HG02840 (cell line): ENCODE data around the gene SPRR2F.
"Not testable (repeated sequence)": the region's sequence is repeated elsewhere in the genome, so short reads cannot be mapped to it uniquely, and the experiment has no call there.

Experiments
- ATAC-seq: cut with Tn5 transposase; IDR thresholded peaks from one replicate; pipeline ENCODE4 v1.9.1; 2021; ENCODE audit warnings: mild to moderate bottlenecking, moderate library complexity, moderate number of reproducible peaks; ENCODE audit not compliant: unreplicated experiment, low FRiP score

Gene SPRR2F

GRCh38 chr1:153113416-153113815 lies at the start of gene SPRR2F:
SPRR2F (minus strand) TSS chr1:153113516; CDS start chr1:153112733, 783 bp downstream.
- ATAC-seq: no peak

- no peak for ATAC-seq
Observed at GRCh38 chr1:153155541-153155940, 42.2 kb upstream of the SPRR2F start.

- ATAC-seq: no peak
Observed at GRCh38 chr1:153152481-153152880, 39.2 kb upstream of the SPRR2F start.

GRCh38 chr1:153150846-153151245 lies 37.5 kb upstream of the SPRR2F start, which contains the start of gene SPRR2G:
SPRR2G (minus strand) TSS chr1:153150890; CDS start chr1:153150110, 780 bp downstream.
- ATAC-seq: no peak

- ATAC-seq: no peak
Observed at GRCh38 chr1:153141377-153141776, 28.1 kb upstream of the SPRR2F start.

GRCh38 chr1:153140484-153140883 lies 27.2 kb upstream of the SPRR2F start:
- no peak for ATAC-seq

GRCh38 chr1:153133743-153134142 lies 20.4 kb upstream of the SPRR2F start:
- ATAC-seq: no peak

- ATAC-seq: no peak
Observed at GRCh38 chr1:153133267-153133666, 20.0 kb upstream of the SPRR2F start.

GRCh38 chr1:153128688-153129087 lies 15.4 kb upstream of the SPRR2F start:
- not testable (repeated sequence) for ATAC-seq

- ATAC-seq: no peak
Observed at GRCh38 chr1:153127296-153127695, 14.0 kb upstream of the SPRR2F start.

- no peak for ATAC-seq
Observed at GRCh38 chr1:153125536-153125935, 12.2 kb upstream of the SPRR2F start.

GRCh38 chr1:153123793-153124192 lies 10.5 kb upstream of the SPRR2F start:
- ATAC-seq: not testable (repeated sequence)

GRCh38 chr1:153122831-153123421 lies 9.6 kb upstream of the SPRR2F start:
- ATAC-seq: no peak

GRCh38 chr1:153120945-153121344 lies 7.6 kb upstream of the SPRR2F start:
- ATAC-seq: no peak

GRCh38 chr1:153119491-153119971 lies 6.2 kb upstream of the SPRR2F start:
- ATAC-seq: no peak

- not testable (repeated sequence) for ATAC-seq
Observed at GRCh38 chr1:153115264-153115663, 1.9 kb upstream of the SPRR2F start.

- ATAC-seq: not testable (repeated sequence)
Observed at GRCh38 chr1:153112454-153112853, 862 bp downstream of the SPRR2F start.

GRCh38 chr1:153100245-153100644 lies 13.1 kb downstream of the SPRR2F start:
- no peak for ATAC-seq

GRCh38 chr1:153099461-153100045 lies 13.8 kb downstream of the SPRR2F start:
- ATAC-seq: no peak

GRCh38 chr1:153095764-153096163 lies 17.6 kb downstream of the SPRR2F start:
- ATAC-seq: no peak

GRCh38 chr1:153094426-153094825 lies 18.9 kb downstream of the SPRR2F start, which contains the start of gene SPRR2E:
SPRR2E (minus strand) TSS chr1:153094526; CDS start chr1:153093751, 775 bp downstream.
- ATAC-seq: no peak

GRCh38 chr1:153087652-153088051 lies 25.7 kb downstream of the SPRR2F start:
- ATAC-seq: no peak
